Right lobe of liver (tissue), 4 donors: Measurements from ENCODE around the gene FNDC3B.
"Not testable (repeated sequence)": the region's sequence is repeated elsewhere in the genome, so short reads cannot be mapped to it uniquely, and the experiment has no call there.

Experiments
- POLR2A ChIP-seq: fragments of 450-650 bp; IDR thresholded peaks from one replicate; pipeline ENCODE4 v1.6.1; 2017; ENCODE audit warnings: antibody characterized with exemption, mild to moderate bottlenecking
- TF ChIP-seq, protein P1 (sequence below), 4 donors: fragments of 200-600 bp in 3 of 4; fragments of 450-650 bp in 1 of 4; IDR thresholded peaks; one replicate each; pipeline versions ENCODE4 v1.5.1 to v1.8.0; 2016 to 2022; ENCODE audit warnings: antibody characterized with exemption in 4 of 4, mild to moderate bottlenecking in 2 of 4
- donor health status: DM: no; HTN: no; CAD: no.
- donor health status: DM: no; HTN: no; CAD: no.
- donor health status: DM: no; HTN: yes; CAD: no.

- TF ChIP-seq, protein P1, sequence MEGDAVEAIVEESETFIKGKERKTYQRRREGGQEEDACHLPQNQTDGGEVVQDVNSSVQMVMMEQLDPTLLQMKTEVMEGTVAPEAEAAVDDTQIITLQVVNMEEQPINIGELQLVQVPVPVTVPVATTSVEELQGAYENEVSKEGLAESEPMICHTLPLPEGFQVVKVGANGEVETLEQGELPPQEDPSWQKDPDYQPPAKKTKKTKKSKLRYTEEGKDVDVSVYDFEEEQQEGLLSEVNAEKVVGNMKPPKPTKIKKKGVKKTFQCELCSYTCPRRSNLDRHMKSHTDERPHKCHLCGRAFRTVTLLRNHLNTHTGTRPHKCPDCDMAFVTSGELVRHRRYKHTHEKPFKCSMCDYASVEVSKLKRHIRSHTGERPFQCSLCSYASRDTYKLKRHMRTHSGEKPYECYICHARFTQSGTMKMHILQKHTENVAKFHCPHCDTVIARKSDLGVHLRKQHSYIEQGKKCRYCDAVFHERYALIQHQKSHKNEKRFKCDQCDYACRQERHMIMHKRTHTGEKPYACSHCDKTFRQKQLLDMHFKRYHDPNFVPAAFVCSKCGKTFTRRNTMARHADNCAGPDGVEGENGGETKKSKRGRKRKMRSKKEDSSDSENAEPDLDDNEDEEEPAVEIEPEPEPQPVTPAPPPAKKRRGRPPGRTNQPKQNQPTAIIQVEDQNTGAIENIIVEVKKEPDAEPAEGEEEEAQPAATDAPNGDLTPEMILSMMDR (IDR thresholded peaks at IDR 0.05), result not testable (repeated sequence)
- not testable (repeated sequence) for TF ChIP-seq POLR2A
These were observed 203.1 kb downstream of the FNDC3B start for GRCh38 chr3:172242471-172242870.
